NCI-H82 (cell line): ENCODE data around the gene CCSAP.
"Not testable (repeated sequence)": the region's sequence is repeated elsewhere in the genome, so short reads cannot be mapped to it uniquely, and the experiment has no call there.

Source experiments
- DNase-seq: peaks from one replicate; lab custom pipeline; 2025; lab: John Stamatoyannopoulos, UW

Gene CCSAP

DNA sequence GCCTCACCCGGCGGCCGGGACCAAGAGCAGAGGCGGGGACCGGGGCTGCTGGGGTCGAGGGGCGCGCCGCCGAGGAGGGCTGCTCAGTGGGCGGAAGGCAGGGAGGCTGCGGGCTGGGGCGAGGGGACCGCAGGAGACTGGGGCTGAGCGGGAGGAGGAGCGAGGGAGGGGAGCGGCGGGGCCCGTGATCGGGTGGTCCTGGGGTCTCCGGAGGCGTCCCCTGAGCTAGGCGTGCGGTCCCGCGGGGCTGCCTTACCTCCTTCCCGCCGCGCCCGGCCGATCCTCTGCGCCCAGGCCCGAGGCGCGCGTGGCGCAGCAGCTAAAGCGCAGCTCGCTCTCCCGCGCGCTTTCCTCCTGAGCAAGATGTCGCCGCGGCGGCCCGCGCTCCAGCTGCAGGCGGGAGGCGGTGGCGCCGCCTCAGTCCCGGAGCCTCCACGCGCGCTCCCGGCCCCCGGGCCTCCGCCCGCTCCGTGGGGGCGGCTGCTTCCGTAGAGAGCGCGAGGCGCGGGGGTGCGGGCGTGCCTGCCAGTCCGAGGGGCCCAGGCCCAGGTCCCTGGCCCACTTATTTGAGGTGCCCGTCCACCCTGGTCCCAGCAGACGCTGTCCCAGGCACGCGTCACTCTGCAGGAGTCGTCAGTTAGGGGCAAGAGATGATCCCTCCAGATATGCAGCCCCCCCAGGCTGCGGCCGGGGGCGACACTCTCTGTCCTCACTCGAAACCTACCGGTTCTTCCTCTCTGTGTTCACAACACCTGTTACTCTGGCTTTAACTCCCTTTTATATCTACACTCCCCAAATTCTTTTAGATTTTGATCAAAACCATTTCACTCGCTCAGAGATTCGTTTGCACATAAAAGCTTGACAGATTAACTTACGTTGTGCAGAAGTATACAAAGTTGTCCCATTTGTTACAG lies at the start of gene CCSAP:
CCSAP (minus strand) TSS at position 392 of the 914 bp plus-strand sequence. CDS start 582 bp downstream, outside the sequence.
- DNase-seq = peak; percentile 76

DNA sequence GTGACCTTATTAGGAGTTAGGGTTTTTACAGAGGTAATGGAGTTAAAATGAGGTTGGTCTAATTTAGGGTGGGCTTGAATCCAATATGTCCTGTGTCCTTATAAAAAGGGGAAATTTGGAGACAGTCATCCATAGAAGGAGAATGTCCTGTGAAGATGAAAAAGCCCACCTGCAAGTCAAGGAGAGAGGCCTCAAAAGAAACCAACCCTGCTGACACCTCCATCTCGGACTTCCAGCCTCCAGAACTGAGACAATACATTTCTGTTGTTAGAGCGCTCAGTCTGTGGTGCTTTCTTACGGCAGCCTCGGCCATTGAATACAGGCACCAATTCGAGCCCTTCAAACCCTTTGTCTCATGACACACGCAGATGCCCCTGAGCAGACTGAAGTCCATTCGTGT lies 47.3 kb upstream of the CCSAP start:
- no peak for DNase-seq

DNA sequence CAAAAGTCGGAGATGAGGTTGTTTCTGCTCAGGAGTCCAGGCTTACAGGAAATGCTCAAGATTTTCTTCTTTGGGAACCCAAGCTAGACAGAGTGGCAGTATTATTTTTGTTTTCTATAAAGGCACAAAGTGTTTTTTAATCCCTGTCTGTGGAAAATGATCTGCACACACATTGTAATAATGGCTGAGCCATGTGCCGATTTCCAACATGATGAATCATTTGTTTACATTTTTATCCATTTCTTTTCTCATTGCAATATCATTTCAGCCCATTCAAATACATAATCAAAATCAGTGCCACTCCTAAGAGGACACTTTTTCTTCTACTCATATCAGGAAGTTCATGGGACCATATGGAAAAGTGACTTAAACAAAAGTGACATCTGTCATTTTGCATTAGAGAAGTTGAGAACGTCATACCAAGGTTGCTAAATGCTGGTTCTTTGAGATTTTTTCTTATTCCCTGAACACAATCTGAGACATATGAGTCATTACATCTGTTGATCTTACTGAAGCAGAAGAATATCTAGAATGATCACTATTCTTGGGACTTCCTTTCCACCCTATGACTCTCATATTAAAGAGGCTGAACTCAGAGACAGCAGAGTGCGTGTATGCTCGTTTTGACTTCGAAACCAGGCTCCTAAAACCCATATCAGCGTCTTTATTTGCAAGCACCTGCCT lies 46.2 kb upstream of the CCSAP start:
- DNase-seq = no peak

DNA sequence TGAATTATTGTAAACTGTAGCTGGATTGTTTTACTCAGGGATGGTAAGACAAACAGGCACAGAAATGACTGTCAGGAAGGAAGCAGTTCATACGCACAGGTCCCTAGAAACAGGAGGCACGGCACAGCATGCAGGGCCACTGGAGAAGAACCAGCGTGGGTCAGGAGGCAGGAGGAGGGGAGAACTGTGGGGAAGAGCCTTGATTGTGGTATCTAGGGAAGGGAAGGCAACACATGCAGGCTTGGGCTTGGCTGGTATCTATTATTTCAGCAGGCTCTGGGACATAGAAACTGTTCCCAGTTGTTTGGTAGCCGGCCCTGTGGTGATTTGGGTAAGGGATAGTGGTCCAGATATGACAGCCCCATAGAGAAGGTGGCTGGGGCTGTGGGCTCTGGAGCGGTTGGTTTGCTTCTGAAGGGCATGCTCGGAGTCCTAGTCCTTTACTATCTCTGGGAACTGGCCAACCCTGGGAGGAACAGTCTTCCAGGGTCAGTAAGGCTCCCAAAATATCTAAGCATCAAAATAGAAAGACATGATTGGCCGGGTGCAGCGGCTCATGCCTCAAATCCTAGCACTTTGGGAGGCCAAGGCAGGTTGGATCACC lies 43.1 kb upstream of the CCSAP start:
- DNase-seq = no peak

GRCh38 chr1:229384822-229385221 lies 42.0 kb upstream of the CCSAP start:
- no peak for DNase-seq

GRCh38 chr1:229383961-229384360 lies 41.1 kb upstream of the CCSAP start:
- no peak for DNase-seq

GRCh38 chr1:229383188-229383587 lies 40.3 kb upstream of the CCSAP start:
- no peak for DNase-seq

GRCh38 chr1:229381234-229381633 lies 38.4 kb upstream of the CCSAP start:
- DNase-seq = peak; percentile 69

DNA sequence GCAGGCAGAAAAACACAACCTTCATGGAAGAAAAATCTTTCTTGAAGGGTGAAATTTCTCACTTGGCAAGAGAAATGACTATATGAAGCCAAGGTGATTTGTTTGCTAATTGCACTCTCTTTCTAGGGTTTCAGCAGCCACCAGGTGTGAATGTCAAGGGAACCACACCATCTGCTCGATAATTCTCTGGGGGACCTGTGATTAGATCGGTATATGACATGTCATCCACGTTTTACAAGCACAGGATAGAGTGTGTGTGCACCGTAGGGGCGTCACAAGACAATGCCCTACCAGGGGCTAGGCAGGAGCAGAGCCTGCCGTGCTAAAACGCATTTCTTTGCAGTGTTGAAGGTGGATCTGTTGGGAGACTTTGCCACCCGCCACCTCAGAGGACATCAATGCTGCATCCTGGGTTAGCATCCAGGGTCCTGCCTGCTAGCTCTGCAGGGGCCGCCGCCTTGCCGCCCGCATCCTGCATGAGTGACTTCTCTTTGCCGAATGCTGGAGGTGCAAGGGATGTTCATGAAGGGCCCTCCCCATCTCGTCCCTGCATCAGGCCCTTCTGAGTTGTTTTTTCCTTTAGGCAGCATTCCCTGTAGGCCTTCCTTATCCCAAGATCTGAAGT lies 37.8 kb upstream of the CCSAP start:
- DNase-seq = peak; percentile 84

DNA sequence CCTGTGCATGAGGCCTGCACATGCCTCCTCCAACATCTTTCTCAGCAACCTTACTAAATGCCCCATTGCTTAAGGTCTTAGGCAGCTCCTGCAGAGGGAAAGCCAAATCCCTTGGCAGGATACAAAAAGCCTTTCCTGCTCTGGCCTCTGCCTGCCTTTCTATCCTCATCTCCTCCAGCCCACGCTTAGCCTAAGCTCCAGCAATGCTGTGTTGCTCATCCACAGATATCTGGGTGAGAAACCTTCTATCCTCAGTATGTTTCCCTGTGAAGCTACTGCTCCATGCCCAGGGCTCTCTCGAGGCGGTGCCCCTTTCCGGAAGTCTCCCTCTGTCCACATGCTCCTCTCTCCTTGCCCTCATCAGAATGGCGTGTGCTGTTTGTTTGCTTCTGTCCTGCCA lies 37.0 kb upstream of the CCSAP start:
- DNase-seq = peak; percentile 81

- peak; percentile 86 for DNase-seq
Observed at GRCh38 chr1:229378586-229379367, 35.9 kb upstream of the CCSAP start.

GRCh38 chr1:229378035-229378434 lies 35.2 kb upstream of the CCSAP start:
- not testable (repeated sequence) for DNase-seq

DNA sequence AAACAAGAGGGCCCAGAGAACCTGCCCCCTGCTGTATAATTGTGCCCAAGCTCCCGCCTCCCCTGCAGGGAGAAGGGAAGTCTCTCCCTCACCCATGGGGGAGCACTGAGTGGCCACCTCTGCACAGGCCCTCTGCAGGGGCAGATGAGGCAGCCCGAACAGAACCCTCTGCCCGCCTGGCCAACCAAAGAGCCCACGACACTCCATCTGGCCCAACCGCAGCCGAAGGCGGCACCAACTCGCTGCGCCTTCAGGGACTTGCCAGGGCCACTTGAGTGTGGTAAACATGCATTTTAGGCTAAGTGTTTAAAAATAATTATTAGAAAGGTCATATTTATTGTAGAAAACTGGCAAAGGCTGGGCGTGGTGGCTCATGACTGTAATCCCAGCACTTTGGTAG lies 34.6 kb upstream of the CCSAP start:
- DNase-seq = no peak

DNA sequence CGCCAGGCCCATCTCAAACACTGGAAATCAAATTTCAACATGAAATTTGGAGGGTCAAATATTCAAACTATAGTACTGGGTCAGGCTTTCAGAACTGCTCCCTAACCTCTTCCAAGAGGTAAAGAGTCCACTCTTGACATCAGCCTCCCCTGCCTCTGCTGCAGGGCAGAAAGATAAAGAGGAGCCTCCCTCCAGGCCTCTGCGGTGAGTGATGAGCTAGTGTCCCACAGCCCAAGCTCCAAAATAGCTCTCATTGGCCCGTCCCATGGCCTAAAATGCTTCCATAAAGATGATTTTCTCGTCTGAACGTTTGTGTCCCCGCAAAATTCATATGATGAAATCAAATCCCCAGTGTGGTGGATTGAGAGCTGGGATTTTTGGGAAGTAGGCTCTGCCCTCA lies 33.7 kb upstream of the CCSAP start:
- no peak for DNase-seq

GRCh38 chr1:229374485-229374884 lies 31.6 kb upstream of the CCSAP start:
- no peak for DNase-seq

- no peak for DNase-seq
Observed at GRCh38 chr1:229373395-229373794, 30.5 kb upstream of the CCSAP start.

- no peak for DNase-seq
Observed at GRCh38 chr1:229372251-229372650, 29.4 kb upstream of the CCSAP start.

DNA sequence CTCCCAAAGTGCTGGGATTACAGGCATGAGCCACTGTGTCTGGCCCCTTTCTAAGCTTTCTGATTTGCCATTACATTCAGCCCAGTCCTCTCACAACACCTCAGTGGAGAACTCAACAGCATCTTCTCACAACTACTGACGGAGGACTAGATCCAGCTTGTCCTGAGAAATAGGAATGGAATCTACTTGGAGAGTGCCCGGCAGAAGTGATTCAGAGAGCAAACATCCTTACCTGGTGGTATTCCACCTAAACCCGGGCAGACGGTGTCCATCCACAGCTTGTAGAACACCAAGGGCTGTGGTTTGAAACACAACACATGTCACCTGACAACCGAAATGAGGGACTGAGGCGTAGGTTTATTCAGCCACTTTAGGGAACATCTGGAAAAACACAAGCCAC lies 28.8 kb upstream of the CCSAP start:
- no peak for DNase-seq

DNA sequence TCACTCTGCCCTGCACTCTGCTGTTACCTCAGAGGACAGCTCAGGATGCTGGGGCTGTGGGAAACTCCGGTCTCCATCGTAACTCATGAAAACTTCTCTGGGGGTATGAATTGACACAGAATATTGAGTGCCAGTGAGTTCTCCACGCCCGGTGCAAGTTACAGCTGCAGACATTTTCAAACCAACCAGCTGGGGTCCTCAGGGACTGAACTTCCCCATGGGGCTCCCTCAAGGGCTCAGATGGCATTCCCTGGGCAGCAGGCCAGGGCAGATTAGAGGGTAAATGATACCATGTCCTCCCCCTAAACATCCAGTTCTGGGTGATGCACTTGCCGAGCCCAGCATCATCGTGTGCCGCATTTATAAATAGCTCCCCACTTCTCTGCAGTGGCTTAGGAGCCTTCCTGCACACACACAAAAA lies 27.8 kb upstream of the CCSAP start:
- peak; percentile 79 for DNase-seq

GRCh38 chr1:229368347-229368746 lies 25.5 kb upstream of the CCSAP start:
- no peak for DNase-seq

GRCh38 chr1:229365569-229365968 lies 22.7 kb upstream of the CCSAP start:
- DNase-seq = no peak
